Bronchial epithelial cell (primary cell): Measurements from ENCODE around the gene FAM222A. TPM values are rescaled to one million over a fixed set of nuclear protein-coding genes. Genes with fewer than 3 reads are reported as not detected.

Experiments
- DNase-seq: peaks from one replicate; pipeline ENCODE4 v3.0.0-alpha.2; 2010; ENCODE audit warnings: low read depth
- FAIRE-seq: peaks from 2 replicates; lab custom pipeline; 2011; peaks lifted over from hg19 to GRCh38; lab: Jason Lieb, UNC
- H3K27me3 ChIP-seq: 2 replicates; pipeline ENCODE4 v1.5.1; 2011; ENCODE audit warnings: low read length; ENCODE audit not compliant: control insufficient read depth, insufficient read depth
- H3K36me3 ChIP-seq: 2 replicates; pipeline ENCODE4 v1.5.1; 2011; ENCODE audit warnings: low read length; ENCODE audit not compliant: control insufficient read depth, insufficient read depth
- H3K4me3 ChIP-seq: 2 replicates; pipeline ENCODE4 v1.5.1; 2011; ENCODE audit warnings: mild to moderate bottlenecking, low read depth, low read length, control low read depth
- CTCF ChIP-seq: IDR thresholded peaks from 2 replicates; pipeline ENCODE4 v1.5.1; 2011; ENCODE audit warnings: mild to moderate bottlenecking, moderate library complexity, low read length, control low read depth, inconsistent platforms; ENCODE audit not compliant: insufficient read depth, severe bottlenecking
- total RNA-seq: library from RNA; depleted of rRNA; stranded (reverse); fragments of >200 nt; gene quantifications from 2 replicates; pipeline ENCODE4 v1.2.1, GENCODE V29; 2014

Gene FAM222A
- total RNA-seq, 1 donor from 2014 or later: not detected

- Histone ChIP-seq H3K27me3 (no peaks in the 10 kb centered on the region), H3K36me3 (no peaks in the 10 kb centered on the region), H3K4me3 (no peak overlapping the region)
- no peak for TF ChIP-seq CTCF
- FAIRE-seq (no peak), DNase-seq (no peak)
These were observed 70.3 kb downstream of the FAM222A start for GRCh38 chr12:109783965-109784244.

GRCh38 chr12:109785854-109786253 lies 72.2 kb downstream of the FAM222A start:
- TF ChIP-seq CTCF: no peak
- Histone ChIP-seq H3K27me3 (no peaks in the 10 kb centered on the region), H3K4me3 (no peak overlapping the region), H3K36me3 (no peaks in the 10 kb centered on the region)
- DNase-seq: no peak
- no peak for FAIRE-seq

- DNase-seq (no peak), FAIRE-seq (no peak)
- Histone ChIP-seq H3K36me3 (no peaks in the 10 kb centered on the region), H3K4me3 (no peak overlapping the region), H3K27me3 (no peaks in the 10 kb centered on the region)
- no peak for TF ChIP-seq CTCF
These were observed 73.2 kb downstream of the FAM222A start for GRCh38 chr12:109786799-109787198.

- TF ChIP-seq CTCF: no peak
- Histone ChIP-seq H3K4me3 (no peak overlapping the region), H3K27me3 (no peaks in the 10 kb centered on the region), H3K36me3 (no peaks in the 10 kb centered on the region)
- DNase-seq (no peak), FAIRE-seq (no peak)
These were observed 76.0 kb downstream of the FAM222A start for GRCh38 chr12:109789526-109790048.

- no peaks in the 10 kb centered on the region for H3K36me3 ChIP-seq
- no peak for TF ChIP-seq CTCF
- FAIRE-seq: no peak
- DNase-seq: no peak
- no peaks in the 10 kb centered on the region for H3K27me3 ChIP-seq
- no peak overlapping the region for H3K4me3 ChIP-seq
These were observed 79.4 kb downstream of the FAM222A start for GRCh38 chr12:109792992-109793391.

GRCh38 chr12:109793411-109793810 lies 79.8 kb downstream of the FAM222A start:
- TF ChIP-seq CTCF: no peak
- FAIRE-seq: no peak
- DNase-seq: no peak
- Histone ChIP-seq H3K36me3 (no peaks in the 10 kb centered on the region), H3K4me3 (no peak overlapping the region), H3K27me3 (no peaks in the 10 kb centered on the region)
